GM04503 (cell line): ENCODE measurements around the gene HSF2BP.
"Not testable (repeated sequence)": the region's sequence is repeated elsewhere in the genome, so short reads cannot be mapped to it uniquely, and the experiment has no call there.

Experiments used
- DNase-seq: peaks from one replicate; pipeline ENCODE4 v3.0.0-alpha.2; 2012; ENCODE audit warnings: low read depth

Gene HSF2BP

DNA sequence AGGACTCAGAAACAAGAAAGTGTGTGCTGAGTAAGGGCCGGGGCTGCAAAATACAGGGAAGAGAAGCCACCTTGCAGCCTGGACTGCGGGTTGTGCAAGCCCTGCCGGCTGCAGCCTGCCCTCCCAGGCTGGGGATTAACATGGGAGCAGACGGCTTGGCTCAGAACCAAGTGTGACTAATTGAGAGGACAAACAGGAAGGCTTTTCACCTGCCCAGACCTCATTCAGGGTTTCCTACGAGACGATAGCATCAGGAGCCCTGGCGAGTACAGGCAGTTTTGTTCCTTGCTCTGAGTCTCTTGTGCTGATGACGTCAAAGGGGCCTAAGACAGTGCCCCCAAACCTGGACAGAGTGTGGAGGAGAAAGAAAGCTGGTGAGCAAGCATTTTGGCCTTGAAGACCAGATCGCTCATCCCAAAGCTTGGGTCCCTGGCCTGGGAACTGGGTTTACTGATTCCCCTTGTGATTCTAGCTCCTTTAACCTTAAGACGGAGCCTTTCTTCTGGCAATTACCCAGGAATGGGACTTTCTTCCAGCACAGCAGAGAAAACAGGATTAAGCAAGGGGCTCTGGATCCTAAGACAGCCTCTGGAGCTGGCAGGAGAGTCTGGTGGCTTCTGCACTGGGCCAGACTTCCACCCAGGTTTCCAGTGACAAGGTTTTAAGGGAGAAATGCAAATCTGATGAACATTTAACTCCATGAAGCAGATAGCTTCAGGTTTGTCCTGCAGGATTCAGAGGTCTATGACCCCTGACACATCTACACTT, 142.2 kb downstream of the HSF2BP start:
- DNase-seq = not testable (repeated sequence)

DNA sequence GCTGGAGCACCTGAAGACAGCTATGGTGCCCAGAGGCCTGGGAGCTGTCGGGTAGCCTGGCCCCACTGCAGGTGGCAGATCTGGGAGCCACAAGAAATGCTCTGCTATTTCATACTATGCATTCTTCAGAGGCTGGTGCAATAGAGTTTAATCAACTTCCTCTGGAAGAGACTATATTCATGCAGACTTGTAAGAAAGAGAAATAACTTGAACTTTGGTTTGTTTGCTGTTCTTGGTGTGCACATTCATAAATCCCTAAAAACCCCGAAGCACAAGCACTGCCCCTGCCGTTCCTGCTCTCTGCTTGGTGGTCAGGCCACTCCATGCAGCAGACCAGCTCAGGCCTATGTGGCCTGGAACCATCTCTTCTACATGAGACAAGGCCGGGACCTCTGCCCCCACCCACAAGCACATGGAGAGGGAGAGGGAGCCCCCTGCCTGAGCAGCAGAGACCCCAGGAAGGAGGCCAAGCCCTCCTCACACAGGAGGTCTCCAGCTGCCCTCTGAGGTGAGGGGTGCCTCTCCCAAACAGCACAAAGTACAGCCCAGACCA, 142.9 kb downstream of the HSF2BP start:
- DNase-seq = not testable (repeated sequence)

DNA sequence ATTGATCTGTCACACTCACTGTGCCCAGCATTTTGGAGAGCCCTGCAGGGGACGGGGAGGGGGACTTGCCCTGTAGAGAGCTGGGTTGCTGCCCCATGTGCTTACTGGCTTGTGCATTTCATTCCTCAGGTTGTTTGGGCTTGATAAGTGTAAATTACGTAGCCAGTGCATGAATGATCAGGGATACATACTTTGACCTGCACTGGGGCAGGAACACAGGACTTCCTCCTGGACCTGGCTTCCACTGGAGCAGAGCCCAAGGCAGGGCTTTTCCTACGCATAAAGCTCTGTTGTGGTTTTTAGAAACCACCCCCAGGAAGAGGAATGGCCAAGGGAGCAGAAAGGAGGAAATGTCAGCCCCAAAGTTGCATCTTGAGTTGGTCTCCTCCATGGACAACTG, 144.5 kb downstream of the HSF2BP start:
- DNase-seq = not testable (repeated sequence)

DNA sequence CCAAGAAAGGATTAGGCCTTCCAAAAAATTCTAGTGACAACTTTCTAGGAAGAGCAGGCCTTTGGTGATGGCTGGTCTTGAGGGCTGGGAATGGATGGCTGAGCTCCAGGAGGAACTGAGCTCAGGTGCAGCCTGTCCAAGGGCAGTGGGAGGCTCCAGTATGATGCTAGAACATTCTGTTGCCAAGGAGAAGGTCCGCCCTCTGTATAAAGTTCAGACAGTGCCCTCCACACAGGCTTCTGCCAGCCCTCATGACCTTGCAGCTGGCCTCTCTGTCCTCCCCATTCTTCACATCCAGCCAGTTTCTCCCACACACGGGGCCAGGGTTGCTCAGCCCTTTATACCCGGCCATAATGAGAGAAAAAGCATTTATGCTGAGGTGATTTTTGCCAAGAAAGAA, 146.3 kb downstream of the HSF2BP start:
- DNase-seq = not testable (repeated sequence)

DNA sequence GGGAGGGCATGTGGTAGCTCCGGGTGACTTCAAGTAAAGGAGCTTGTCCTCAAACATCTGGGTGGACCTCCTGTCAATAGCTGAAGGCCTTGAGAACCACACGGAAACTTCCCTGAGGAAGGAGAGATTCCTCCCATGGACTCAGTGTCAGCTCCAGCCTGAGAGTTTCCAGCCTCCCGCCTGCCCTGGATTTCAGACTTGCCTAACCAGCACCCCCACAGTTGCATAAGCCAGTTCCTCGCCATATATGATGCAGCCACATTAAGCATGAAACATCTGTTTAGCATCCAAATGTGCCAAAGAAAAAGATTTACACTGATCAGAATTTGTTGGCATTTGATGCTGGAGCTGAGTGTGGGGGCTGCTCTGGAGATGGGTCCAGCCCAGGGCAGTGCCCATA, 148.1 kb downstream of the HSF2BP start:
- not testable (repeated sequence) for DNase-seq

DNA sequence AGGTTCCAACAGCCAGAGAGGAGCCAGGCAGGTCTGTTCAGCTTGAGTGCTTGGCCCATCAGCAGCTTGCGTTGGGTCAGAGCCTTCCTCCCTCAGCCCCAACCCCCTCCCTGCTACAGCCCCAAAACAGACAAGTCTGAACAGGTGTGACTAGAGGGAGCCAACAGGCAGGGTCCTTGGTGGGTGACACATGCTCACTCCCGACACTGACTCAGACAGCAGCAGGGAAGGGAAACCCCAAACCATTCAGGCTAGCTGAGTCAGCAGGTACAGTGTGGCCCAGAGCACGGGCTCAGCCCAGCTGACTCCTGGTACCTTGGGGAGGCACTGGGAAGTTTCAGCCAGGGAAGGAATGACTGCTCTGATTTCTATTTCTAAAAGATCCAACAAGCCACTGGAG, 148.6 kb downstream of the HSF2BP start:
- not testable (repeated sequence) for DNase-seq

DNA sequence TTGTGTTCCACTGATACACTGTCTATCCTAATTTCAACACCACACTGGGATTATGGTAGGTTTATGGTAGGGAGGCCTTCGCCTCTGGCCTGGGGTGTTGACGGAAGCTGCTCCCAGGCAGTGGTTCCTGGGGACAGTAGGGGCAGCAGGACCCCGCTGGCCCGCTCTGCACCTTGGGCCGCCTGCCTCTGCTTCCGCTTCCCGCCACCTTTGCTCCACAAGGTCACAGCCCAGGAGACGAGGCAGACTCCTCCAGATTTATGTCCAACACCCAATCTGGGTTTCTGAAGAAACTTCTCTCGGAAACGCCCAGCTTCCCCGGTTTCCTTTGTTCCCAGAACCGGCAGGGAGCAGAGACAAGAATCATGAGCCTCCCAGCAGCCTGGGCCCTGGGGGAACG, 155.4 kb downstream of the HSF2BP start:
- DNase-seq = not testable (repeated sequence)

DNA sequence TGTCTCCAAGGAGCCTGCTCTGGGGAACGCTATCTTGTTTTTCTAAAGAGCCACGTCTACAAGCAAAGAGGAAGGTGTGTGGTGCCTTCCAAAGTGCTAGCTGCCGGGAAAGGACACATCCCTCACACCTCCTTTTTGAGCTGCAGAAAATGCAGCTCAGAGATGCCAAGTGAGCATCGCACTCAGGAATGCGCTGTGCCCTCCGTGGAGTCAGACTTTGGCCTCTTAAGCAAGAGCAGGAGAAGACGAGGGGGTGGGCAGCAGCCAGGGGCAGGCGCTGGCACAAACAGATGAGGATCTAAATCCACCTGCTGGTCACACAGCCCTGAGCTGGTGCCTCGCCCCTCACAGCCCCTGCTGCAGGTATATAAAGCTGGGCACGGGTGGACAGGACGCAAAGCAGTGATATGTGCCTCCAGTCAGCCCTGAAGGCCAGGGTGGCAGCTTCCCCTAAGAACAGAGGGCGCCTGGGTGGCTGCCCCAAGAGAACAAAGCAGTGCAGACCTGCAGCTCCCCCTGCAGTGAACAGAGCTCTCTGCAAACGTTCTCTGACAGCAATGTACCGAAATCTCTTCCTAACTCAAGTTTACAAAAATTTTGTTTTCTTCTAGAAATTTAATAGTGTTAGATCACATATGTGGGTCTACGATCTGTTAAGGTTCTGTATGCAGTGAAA, 156.1 kb downstream of the HSF2BP start:
- DNase-seq = not testable (repeated sequence)

DNA sequence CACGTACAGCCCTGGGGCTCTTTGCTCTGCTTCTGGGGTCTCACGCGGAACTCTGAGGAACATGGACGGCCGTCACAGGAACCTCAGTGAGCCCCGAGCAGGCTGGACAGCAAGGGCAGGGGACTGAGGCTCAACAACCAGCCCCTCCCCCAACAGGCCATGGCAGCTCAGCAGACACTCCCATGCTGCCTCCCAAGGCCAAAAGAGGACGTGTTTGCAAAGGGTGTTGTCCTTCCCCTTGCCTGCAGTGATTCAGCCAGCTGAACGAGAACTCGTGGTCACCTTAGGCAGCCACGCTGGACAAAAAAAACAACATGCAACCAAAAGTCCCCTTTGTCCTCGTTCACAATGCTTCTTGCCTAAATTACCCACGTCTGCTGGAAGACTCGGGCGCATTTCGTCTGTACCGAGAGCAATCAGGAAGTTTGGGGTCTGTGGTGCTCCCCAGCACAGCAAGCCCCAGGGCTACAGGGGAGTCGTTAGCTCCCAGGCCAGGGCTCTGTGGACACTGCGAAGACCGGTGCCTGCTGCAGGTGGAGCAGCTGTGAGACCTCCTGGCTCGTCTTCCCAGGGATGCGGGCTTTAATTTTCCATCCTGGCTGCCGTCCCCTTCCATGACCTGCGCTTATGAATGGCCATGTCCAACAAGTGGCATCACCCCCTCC, 156.7 kb downstream of the HSF2BP start:
- DNase-seq = not testable (repeated sequence)

DNA sequence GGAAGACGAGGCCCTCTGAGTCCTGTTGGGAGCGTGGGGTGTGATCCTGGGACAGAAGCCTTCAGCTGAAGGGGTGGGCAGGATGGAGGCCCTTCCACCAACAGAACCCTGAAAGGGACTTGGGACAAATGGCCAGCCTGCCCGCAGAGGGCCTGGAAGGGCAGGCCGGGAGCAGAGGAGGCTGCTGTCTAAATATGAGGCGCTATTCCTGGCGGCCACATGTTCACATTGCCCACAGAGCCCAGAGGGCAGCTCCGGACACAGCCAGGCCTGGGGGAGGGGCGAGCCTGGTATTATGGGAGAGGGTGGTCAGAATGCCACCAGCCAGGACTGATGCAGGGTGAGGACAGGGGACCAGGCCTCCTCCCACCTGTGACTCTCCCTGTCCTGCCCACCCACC, 160.4 kb downstream of the HSF2BP start:
- DNase-seq = not testable (repeated sequence)

DNA sequence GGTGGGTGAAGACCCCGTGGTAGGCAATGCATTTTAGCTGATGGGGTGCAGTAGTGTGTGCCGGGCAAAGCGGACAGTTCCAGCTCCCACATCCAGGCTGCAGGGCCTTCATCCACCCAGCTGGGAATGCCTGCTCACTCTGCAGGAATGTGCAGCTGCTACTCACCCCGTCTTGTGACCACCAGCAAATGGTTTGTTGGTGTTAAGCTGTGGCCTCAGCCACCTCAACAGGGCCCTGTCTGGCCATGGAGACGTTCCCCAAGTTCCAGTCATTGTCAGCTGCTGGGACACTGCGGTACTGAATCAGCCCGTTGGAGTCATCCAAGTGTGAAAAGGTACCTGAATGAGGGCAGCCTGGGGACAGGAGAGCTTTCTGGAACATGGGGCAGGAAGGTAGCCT, 161.2 kb downstream of the HSF2BP start:
- DNase-seq = not testable (repeated sequence)

DNA sequence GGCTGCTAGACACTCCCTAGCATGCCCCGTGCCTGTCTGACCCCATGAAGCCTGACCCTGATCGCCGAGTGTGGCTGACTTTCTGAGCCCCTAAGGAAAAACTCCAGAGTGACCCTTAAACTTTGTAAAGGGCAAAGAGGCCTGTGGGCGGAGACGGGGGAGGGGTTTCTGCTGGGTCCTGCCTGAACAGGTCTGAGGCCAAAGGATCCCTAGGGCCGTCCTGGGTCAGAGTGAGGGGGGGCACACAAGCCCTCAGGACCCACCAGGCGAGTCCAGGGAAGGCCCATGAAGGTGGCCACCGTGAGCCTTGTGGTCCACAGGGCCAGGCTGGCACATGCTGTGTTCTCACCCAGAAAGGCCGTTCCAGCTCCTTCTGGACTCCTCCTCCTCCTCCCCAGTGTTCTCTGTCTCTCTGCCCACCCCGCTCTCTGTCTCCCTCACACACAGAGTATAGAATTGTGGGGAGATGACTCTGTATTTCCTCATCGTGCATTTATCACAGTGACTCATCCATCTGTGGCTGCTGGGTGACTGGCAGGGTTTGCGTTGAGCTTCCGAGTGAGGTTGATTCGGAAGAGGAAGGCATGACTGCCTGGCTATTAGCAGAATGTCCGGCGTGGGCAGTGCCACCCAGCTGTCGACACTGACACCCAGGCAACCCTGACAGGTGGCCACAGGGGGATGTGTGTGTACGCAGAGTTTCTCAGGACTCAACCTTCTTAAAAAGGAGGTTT, 164.8 kb downstream of the HSF2BP start:
- not testable (repeated sequence) for DNase-seq

DNA sequence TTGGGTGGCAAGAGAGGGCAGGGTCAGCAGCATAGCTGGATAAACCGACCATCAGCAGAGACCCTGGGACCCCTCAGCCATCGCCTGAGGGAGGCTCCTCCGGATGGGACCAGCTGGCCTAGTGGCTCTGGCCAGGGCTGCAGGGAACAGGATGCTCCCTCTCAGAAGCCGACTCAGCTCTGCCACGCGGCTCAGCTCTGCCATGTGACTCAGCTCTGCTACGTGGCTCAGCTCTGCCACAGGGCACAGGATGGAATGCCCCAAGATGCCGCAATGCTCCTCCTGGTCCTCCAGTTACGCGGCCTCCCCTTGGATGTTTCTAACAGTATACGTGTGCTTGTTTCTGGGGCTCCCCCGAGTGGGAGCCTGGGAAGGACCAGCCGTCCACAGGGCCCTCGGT, 165.8 kb downstream of the HSF2BP start:
- not testable (repeated sequence) for DNase-seq

DNA sequence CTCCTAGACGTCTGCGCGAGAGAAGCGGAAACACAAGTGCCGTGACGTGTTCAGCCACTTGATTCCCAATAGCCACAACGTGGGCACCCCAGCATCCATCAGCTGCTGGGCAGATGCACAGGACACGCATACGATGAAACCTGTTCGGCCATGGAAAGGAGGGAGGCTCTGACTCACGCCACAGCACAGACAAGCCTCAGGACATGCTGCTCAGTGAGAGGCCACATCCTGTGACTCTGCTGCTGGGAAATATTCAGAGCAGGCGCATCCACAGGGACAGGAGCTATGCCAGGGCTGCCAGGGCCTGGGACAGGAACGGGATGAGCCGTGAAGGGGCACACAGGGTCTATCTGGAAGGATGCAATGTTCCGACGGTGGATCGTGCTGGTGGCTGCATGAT, 171.1 kb downstream of the HSF2BP start:
- DNase-seq = not testable (repeated sequence)

DNA sequence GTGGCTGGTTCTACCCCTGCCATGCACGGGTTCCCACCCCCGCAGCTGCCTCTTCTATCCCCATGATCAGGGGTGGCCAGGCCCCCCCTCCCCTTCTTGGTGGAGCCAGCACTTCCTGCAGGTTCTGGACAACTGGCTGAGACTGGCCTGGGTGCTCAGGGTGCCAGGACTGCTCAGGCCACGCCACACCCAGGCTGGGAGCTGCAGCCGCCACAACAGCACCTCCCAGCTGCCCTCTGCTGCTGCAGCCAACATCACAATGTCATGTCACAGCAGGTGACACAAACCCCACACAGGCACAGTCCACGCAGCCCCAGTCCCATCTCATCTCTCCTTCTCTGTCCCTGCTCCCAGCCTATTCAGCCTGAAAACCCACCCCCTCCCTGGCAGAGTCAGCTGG, 173.2 kb downstream of the HSF2BP start:
- DNase-seq = not testable (repeated sequence)

DNA sequence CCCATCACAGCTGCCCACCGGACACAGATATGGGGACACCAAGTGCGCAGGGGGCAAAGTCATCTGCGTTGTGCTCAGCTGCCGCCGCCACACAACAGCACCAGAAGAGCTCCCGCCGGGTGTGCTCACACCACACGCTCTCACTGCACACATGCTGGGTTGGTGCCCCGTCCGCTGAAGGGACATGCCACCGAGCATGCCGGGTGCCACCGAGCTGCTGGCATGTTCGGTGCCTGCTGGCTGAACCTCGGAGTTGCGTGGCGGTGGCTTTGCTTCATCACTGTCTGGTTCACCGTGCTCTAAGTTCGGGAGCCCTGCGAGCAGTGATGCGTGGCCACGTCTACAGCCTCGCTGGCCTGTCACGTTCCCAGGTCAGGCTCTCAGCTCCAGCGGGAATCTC, 174.3 kb downstream of the HSF2BP start:
- DNase-seq = not testable (repeated sequence)

DNA sequence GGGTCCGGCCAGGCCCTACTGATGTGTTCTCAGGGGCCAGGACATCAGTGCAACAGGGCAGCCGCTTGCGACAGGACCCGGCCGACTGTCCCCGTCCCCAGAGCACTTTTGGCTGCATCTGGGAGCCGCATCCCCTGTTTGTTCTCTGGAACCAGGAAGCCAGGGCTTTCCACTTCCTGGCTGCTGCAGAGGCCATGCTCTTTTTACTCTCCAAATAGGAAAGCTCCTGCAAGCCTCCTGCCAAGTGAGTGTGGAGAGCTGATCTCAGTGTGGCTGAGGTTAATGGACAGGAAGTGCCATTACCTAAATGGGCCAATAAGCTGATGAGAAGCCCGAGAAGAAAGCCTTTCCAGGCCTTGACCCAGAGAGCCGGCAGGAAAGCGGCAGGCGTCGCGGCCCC, 180.1 kb downstream of the HSF2BP start:
- not testable (repeated sequence) for DNase-seq
